Thyroid gland (tissue), 4 donors: ENCODE measurements around the gene MTHFD1L.

ENCODE experiments used
- POLR2A ChIP-seq, 2 donors: fragments of 450-650 bp; IDR thresholded peaks; one replicate each; pipeline ENCODE4 v1.6.1; 2017; ENCODE audit warnings: antibody characterized with exemption in 2 of 2, mild to moderate bottlenecking in 2 of 2, moderate library complexity in 1 of 2
- TF ChIP-seq, protein P1 (sequence below), 6 experiments: fragments of 200-600 bp in 3 of 6; fragments of 450-650 bp in 3 of 6; sonication (generic) in 3 of 6; IDR thresholded peaks; one replicate each; pipeline ENCODE4 v1.5.1; 2016 to 2019; ENCODE audit warnings: antibody characterized with exemption in 6 of 6, mild to moderate bottlenecking in 2 of 6, inconsistent platforms in 1 of 6, moderate library complexity in 1 of 6

DNA sequence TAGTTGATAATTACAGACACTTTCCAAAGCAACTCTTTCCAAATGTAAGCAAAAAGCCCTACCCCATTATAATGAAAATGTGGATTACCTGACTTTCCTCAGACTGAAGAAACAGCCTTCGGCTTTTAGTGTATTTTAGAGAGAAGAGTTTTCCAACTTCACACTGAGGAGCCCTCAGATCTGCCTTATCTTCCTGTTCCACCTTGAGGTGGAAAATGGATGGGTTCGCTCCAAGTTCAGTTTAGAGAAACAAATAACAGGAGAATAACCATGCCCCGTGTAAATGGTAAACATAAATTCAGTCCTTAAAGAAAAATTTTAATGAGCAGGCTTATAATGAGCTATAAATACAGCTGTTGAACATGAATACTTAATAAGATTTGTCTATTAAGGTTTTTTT lies 21.1 kb upstream of the MTHFD1L start:
- TF ChIP-seq, protein P1, sequence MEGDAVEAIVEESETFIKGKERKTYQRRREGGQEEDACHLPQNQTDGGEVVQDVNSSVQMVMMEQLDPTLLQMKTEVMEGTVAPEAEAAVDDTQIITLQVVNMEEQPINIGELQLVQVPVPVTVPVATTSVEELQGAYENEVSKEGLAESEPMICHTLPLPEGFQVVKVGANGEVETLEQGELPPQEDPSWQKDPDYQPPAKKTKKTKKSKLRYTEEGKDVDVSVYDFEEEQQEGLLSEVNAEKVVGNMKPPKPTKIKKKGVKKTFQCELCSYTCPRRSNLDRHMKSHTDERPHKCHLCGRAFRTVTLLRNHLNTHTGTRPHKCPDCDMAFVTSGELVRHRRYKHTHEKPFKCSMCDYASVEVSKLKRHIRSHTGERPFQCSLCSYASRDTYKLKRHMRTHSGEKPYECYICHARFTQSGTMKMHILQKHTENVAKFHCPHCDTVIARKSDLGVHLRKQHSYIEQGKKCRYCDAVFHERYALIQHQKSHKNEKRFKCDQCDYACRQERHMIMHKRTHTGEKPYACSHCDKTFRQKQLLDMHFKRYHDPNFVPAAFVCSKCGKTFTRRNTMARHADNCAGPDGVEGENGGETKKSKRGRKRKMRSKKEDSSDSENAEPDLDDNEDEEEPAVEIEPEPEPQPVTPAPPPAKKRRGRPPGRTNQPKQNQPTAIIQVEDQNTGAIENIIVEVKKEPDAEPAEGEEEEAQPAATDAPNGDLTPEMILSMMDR (IDR thresholded peaks at IDR 0.05) = no peak
- TF ChIP-seq POLR2A (IDR thresholded peaks at IDR 0.05) = no peak
